Activated T-cell treated with anti-CD3 and anti-CD28 coated beads, Interleukin-2, amount 50 U/mL, for 72 hours (primary cell): Measurements from ENCODE around the gene MBOAT7. TPM values are rescaled to one million over a fixed set of nuclear protein-coding genes. Genes with fewer than 3 reads are reported as not detected.

ENCODE experiments used
- ATAC-seq, 2 donors: fragments of 150-1000 bp; cut with Tn5 transposase; replicated peaks in 1 of 2; 2 replicates each; pipeline ENCODE4 v1.10.0; 2021; ENCODE audit warnings: moderate library complexity in 2 of 2, mild to moderate bottlenecking in 1 of 2
- DNase-seq, 2 donors: peaks; one replicate each; pipeline ENCODE4 v3.0.0; 2021 to 2022; ENCODE audit warnings: mixed read lengths in 1 of 2
- H3K27ac Mint-ChIP-seq: one replicate; pipeline ENCODE4 v1.8.0; 2022; ENCODE audit warnings: mild to moderate bottlenecking, moderate library complexity, mixed read lengths
- H3K27me3 Mint-ChIP-seq: one replicate; pipeline ENCODE4 v1.8.0; 2022; ENCODE audit warnings: low read depth, mixed read lengths
- H3K36me3 Mint-ChIP-seq, 2 donors: one replicate each; pipeline ENCODE4 v1.8.0; 2022; ENCODE audit warnings: mixed read lengths in 2 of 2, mild to moderate bottlenecking in 1 of 2; ENCODE audit not compliant: insufficient read depth in 2 of 2
- H3K4me1 Mint-ChIP-seq: one replicate; pipeline ENCODE4 v1.8.0; 2022; ENCODE audit warnings: low read depth, mixed read lengths
- H3K4me3 Mint-ChIP-seq, 2 donors: one replicate each; pipeline ENCODE4 v1.8.0; 2022; ENCODE audit warnings: mild to moderate bottlenecking in 2 of 2, mixed read lengths in 2 of 2, moderate library complexity in 2 of 2
- H3K9me3 Mint-ChIP-seq, 2 donors: one replicate each; pipeline ENCODE4 v1.8.0; 2022; ENCODE audit warnings: mixed read lengths in 2 of 2
- total RNA-seq, 2 donors: library from RNA; stranded (reverse); gene quantifications; one replicate each; pipeline ENCODE4 v1.2.3, GENCODE V29; 2022

The MBOAT7 gene
- total RNA-seq, 2 donors from 2014 or later, result 60.3 to 71.0 TPM

GRCh38 chr19:54151362-54152035 lies 37.9 kb downstream of the MBOAT7 start:
- no peak for ATAC-seq

DNA sequence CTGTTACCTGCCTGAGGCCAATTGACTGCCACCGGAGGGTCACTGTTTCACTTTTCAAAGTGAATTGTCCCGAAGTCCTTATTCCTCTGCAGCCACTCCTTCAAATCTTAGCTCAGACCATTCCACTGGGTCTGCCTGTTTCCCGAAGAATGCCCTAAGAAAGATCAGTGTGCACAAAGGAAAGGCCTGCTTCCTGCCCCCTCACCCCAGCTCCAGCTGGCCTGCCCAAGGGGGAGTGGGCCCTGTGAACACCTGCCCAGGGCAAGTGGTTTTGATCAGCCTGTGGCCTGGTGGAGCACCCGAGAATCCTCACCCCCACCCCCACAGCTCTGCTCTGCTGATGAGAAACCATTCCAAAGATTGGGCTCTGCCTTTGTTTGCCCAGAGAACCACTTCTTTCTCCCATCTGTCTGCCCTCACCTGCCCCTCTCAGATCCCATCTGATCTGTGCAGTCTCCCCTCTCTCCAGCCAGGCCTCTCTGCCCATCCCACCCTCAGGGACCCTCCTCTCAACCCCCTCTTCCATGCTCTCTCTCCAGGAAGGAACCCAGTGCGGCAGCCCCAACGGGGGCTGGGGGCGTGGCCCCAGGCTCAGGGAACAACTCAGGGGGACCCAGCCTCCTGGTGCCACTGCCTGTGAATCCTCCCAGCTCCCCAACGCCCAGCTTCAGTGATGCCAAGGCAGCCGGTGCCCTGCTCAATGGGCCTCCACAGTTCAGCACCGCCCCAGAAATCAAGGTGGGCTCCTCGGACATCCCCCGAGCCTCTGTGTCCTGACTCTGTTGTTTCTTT lies 40.2 kb downstream of the MBOAT7 start:
- Mint-ChIP-seq H3K27me3 (no peaks in the 10 kb centered on the region), H3K4me1 (peaks cover 5% of the 10 kb centered on the region), H3K27ac (no peak overlapping the region), H3K36me3 (peaks cover 0 to 30% of the 10 kb centered on the region in 2 donors), H3K9me3 (no peaks in the 10 kb centered on the region), H3K4me3 (no peak overlapping the region)
- DNase-seq, result no peak
- no peak for ATAC-seq

More at GRCh38 chr19:54151362-54152035, 37.9 kb downstream of the MBOAT7 start:
- H3K27ac Mint-ChIP-seq, result no peak overlapping the region
- no peaks in the 10 kb centered on the region for H3K9me3 Mint-ChIP-seq
- DNase-seq, result no peak
- peaks cover 2 to 32% of the 10 kb centered on the region in 2 donors for H3K36me3 Mint-ChIP-seq
- no peaks in the 10 kb centered on the region for H3K27me3 Mint-ChIP-seq
- H3K4me1 Mint-ChIP-seq, result peaks cover 15% of the 10 kb centered on the region
- no peak overlapping the region for H3K4me3 Mint-ChIP-seq

GRCh38 chr19:54148158-54148557 lies 41.2 kb downstream of the MBOAT7 start:
- Mint-ChIP-seq H3K4me1 (peaks cover 5% of the 10 kb centered on the region), H3K9me3 (no peaks in the 10 kb centered on the region), H3K27me3 (no peaks in the 10 kb centered on the region), H3K36me3 (peaks cover 0 to 32% of the 10 kb centered on the region in 2 donors), H3K27ac (no peak overlapping the region), H3K4me3 (no peak overlapping the region)
- DNase-seq (no peak), ATAC-seq (no peak)

GRCh38 chr19:54147676-54148075 lies 41.7 kb downstream of the MBOAT7 start:
- ATAC-seq (no peak), DNase-seq (no peak)
- Mint-ChIP-seq H3K9me3 (no peaks in the 10 kb centered on the region), H3K27me3 (no peaks in the 10 kb centered on the region), H3K27ac (no peak overlapping the region), H3K4me1 (peaks cover 5% of the 10 kb centered on the region), H3K36me3 (peaks cover under 1 to 33% of the 10 kb centered on the region in 2 donors), H3K4me3 (no peak overlapping the region)

- H3K4me1 Mint-ChIP-seq, result peaks cover 15% of the 10 kb centered on the region
- DNase-seq, result no peak
- no peak overlapping the region for H3K27ac Mint-ChIP-seq
- H3K4me3 Mint-ChIP-seq, result no peak overlapping the region
- no peaks in the 10 kb centered on the region for H3K9me3 Mint-ChIP-seq
- peaks cover 4 to 32% of the 10 kb centered on the region in 2 donors for H3K36me3 Mint-ChIP-seq
- ATAC-seq, result peak in 1 of 2 donors; percentile 16
- H3K27me3 Mint-ChIP-seq, result no peaks in the 10 kb centered on the region
These were observed 43.7 kb downstream of the MBOAT7 start for GRCh38 chr19:54145541-54146158.

DNA sequence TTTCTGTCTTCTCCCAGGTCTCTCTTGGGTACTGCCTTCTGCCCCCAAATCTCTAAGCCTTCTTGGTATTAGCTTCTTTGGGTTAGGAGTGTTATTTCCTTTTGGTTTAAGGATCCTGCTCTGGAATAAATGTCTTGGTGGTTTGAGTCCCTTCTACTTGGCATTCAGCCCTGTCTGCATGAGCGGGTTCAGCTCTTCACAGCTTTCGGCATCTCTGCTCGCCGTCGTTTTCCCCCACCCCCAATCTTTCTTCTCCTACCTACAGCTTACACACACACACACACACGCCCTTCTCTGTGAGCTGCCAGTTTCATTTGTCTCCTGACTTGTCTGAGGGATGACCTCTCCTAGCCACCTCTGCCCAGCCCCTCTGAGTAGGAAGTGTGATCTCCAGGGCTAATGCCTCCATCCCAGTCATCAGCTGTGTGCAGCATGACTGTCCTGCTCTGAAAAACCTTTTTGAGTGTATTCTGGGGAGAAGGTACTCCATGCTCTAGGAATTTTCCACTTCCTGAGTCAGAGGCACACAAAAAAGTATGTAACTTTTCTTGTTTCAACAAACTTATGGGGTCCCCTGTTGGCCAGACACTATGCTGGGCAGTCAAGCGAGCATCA lies 47.1 kb downstream of the MBOAT7 start:
- no peak for DNase-seq
- peaks cover 38% of the 10 kb centered on the region for H3K4me1 Mint-ChIP-seq
- ATAC-seq, result no peak
- peak overlapping the region; percentile 34 for H3K27ac Mint-ChIP-seq
- no peaks in the 10 kb centered on the region for H3K27me3 Mint-ChIP-seq
- no peak overlapping the region for H3K4me3 Mint-ChIP-seq
- peaks cover 8 to 31% of the 10 kb centered on the region in 2 donors for H3K36me3 Mint-ChIP-seq
- no peaks in the 10 kb centered on the region for H3K9me3 Mint-ChIP-seq

GRCh38 chr19:54141356-54141755 lies 48.0 kb downstream of the MBOAT7 start:
- peaks cover 8 to 26% of the 10 kb centered on the region in 2 donors for H3K36me3 Mint-ChIP-seq
- no peaks in the 10 kb centered on the region for H3K27me3 Mint-ChIP-seq
- DNase-seq (no peak), ATAC-seq (no peak)
- no peak overlapping the region for H3K4me3 Mint-ChIP-seq
- no peak overlapping the region for H3K27ac Mint-ChIP-seq
- peaks cover 44% of the 10 kb centered on the region for H3K4me1 Mint-ChIP-seq
- no peaks in the 10 kb centered on the region for H3K9me3 Mint-ChIP-seq

GRCh38 chr19:54138489-54139256 lies 50.7 kb downstream of the MBOAT7 start:
- peak overlapping the region; percentile 95 for H3K27ac Mint-ChIP-seq
- DNase-seq, result peak in 1 of 2 donors; percentile 50
- peaks cover 50% of the 10 kb centered on the region for H3K4me1 Mint-ChIP-seq
- no peaks in the 10 kb centered on the region for H3K27me3 Mint-ChIP-seq
- H3K36me3 Mint-ChIP-seq, result peaks cover 8 to 13% of the 10 kb centered on the region in 2 donors
- peak overlapping the region; percentile 97 for H3K4me3 Mint-ChIP-seq
- no peak for ATAC-seq
- no peaks in the 10 kb centered on the region for H3K9me3 Mint-ChIP-seq

GRCh38 chr19:54137699-54138488 lies 51.5 kb downstream of the MBOAT7 start, which contains the start of gene CNOT3:
TSS of gene CNOT3 (plus strand) at chr19:54137762. CDS start at chr19:54142979, 5,217 bp downstream.
- Mint-ChIP-seq H3K4me1 (peaks cover 45% of the 10 kb centered on the region), H3K36me3 (peaks cover 8% of the 10 kb centered on the region in 2 donors), H3K27ac (peak within 1 kb of the TSS; percentile 95), H3K27me3 (no peaks in the 10 kb centered on the region), H3K4me3 (peak within 1 kb of the TSS; percentile 97), H3K9me3 (no peaks in the 10 kb centered on the region)
- ATAC-seq, result no peak
- DNase-seq, result peak; percentile 37 to 39

- ATAC-seq (peak; percentile 86), DNase-seq (peak; percentile 97 to 99)
- Mint-ChIP-seq H3K36me3 (peaks cover 6 to 7% of the 10 kb centered on the region in 2 donors), H3K4me3 (peak overlapping the region; percentile 90 to 97), H3K9me3 (no peaks in the 10 kb centered on the region), H3K4me1 (peaks cover 44% of the 10 kb centered on the region), H3K27ac (peak overlapping the region; percentile 71), H3K27me3 (no peaks in the 10 kb centered on the region)
These were observed 52.3 kb downstream of the MBOAT7 start for GRCh38 chr19:54136864-54137698.
